Measurements from ENCODE around the gene ZFPM1.
"Not testable (repeated sequence)": the region's sequence is repeated elsewhere in the genome, so short reads cannot be mapped to it uniquely, and the experiment has no call there.

Gene ZFPM1

DNA sequence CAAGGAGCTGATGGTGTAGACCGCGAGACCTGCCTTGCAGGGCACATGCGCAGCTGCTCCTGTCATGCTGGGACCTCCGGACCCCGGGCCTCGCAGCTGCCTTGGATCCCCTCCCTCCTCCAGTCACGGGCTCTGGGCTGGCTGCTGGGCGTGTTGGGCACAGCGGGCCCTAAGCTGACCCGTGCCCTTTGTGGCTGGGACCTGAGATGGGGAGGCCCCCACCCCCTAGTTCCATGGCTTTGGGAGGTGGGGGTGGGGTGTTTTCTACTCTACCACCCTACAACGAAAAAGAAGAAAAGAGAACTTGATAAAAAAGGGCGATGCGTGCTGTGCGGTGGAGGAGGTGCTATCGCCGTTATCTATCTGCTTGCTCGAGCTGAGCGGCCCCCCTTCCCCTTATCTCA, 14.5 kb downstream of the ZFPM1 start:
- DNase-seq = no peak

DNA sequence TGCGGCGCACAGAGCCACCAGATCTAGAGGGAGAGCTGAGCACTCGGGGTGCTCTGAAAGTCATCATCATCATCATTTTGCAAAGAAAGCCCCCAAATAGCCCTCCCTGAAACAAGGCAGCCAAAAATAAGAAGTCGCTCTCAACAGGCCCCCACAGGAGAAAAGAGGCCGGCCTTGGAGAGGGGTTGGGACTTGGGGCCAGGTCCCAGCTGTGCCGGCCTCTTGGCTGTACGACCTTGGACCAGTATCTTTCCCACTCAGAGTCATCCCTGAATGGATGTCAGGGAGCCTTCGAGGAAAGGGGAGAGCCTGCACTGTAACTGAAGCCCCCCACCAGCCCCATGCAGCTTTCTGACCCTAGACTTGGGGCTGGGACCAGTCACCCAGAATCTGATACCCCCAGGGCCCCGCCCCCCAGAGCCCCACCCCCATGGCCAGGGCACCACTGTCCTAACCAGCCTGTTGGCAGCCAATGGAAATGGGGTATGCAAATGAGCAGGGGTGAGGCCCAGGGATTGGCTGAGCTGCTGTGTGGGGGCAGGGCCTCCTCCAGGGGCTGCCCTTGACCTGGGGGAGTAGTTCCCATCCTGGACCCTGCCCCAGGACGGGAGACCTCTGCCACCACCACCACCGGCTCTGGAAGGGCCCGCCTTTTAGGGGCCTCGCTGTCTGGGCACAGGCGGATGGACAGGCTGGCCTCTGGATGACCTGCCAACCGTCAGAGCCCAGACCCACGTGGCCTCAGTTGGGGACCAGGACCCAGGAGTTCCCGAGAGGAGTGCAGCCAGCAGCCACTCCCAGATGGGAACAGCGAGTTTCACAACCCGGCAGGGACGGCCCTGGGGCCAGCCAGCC, 15.4 kb downstream of the ZFPM1 start:
- no peak for DNase-seq

DNA sequence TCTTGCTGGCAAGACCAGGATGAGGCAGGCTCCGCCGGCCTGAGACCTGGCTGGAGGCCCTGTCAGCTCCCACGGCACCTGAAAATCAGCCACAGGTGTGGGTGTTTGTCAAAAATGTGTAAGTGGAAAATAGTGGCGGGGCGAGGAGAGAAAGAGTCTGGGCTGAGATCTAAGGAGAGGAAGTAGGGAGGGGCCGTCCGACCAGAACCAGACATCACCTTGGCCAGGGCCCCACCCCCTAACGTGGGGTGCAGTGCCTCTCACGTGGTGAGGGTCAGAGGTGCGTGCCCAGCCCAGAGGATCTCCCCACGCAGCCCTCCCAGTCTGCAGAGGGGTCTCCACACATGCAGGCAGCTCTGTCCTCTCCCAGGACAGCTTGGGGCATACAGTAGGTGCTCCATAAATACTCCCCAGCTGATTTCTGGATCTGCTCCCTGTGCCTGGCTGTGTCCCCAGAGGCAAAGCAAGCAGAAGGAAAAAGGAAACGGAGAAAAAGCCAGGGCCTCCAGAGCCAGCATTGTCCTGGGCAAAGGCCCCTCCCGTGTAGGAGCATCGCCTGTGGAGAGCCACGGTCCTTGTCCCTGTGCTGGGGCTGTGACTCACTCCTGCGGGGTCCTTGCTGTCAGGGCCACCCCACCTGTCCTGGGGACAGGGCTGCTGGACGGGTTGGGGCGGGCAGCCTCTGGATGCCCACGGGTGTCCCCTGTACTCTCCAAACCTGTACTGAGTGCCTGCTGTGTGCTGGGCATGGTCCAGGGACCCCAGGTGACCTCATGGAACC, 16.7 kb downstream of the ZFPM1 start:
- no peak for DNase-seq

DNA sequence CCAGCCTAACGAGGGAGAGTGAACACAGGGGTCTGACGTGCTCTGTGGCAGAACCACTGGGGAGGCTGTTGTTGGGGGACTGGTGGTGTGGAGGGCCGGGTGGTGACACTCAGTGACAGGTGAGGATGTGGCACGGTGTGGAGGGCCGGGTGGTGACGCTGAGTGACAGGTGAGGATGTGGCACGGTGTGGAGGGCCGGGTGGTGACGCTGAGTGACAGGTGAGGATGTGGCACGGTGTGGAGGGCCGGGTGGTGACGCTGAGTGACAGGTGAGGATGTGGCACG, 17.3 kb downstream of the ZFPM1 start:
- not testable (repeated sequence) for DNase-seq

DNA sequence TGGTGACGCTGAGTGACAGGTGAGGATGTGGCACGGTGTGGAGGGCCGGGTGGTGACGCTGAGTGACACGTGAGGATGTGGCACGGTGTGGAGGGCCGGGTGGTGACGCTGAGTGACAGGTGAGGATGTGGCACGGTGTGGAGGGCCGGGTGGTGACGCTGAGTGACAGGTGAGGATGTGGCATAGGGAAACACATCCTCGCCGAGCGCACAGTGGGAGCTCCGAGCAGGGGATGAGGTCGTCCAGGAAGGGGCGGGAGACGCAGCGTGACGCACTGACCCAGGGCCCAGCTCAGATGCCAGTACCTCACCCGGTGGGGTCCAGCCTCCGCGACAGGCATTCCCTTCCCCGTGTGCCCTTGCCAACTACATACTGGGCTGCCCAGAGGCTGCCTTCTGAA, 17.6 kb downstream of the ZFPM1 start:
- DNase-seq = not testable (repeated sequence)

DNA sequence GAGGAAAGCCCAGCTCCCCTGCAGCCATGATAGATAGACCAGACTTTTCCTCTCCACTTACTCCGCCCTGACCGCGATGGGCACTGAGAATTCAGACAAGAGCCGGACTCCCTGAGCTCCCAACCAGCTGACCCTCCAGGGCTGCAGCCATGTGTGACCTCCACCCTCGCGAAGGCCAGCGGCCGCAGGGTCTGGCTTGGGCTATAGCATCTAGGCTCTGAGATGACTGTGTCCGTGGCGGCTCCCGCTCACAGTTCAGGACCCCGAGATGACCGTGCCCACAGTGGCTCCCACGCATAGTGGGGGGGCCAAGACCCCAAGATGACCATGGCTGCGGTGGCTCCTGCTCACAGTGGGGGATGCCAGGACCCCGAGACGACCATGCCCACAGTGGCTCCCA, 18.0 kb downstream of the ZFPM1 start:
- no peak for DNase-seq

DNA sequence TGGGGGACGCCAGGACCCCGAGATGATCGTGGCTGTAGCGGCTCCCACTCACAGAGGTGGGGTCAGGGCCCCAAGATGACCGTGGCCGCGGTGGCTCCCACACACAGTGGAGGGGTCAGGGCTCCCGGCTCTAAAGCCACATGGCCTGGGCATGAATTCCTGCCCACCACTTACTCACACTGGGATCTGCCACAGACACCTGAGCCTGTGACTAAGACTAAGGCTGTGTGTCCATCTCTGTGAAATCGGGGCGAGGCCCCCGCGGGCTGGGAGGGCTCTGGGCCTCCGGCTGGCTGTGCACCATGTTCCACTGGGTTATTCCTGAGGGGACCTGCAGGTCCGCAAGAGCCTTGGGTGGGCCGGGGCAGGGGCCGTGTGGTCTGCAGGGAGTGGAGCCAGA, 18.5 kb downstream of the ZFPM1 start:
- DNase-seq = no peak

DNA sequence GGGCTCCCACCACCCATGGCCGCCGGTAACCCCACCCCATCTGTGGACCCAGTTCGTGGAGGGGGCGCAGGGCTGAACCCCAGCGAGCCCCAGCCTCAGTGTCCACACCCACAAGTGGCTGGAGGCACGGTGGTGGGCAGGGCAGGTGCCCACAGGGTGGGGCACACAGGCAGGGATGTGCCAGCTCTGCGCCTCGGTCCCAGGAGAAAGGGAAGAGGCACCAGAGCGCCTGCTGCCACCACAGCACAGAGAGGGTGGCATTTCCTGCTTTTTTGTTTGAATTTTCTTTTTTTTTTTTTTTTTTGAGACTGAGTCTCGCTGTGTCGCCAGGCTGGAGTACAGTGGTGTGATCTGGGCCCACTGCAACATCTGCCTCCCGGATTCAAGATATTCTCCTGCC, 19.0 kb downstream of the ZFPM1 start:
- no peak for DNase-seq

DNA sequence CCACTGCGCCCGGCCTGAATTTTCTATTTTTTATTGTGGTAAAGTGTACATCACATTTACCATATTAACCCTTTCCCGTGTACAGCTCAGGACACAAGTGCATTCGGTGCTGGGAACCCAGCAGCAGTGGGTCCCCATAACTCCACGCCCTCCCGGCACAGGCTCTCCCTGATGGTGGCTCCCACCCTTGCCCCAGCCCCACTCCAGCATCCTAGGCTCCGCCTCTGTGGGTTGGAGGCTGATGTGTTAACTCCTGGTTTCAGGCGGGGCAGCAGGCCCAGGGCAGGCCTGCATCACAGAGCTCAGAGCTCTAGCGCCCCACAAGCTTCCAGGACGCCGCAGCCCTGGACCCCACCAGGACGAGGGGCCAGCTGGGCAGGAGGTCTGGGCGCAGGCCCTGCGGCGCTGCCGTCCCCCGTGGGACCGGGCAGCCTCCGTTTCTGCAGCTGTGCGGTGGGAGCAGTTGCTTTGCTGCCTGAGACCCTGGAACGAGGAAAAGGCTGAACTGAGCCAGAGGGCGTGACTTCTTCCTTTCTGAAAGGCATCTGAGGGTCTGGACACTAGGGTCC, 19.6 kb downstream of the ZFPM1 start:
- no peak for DNase-seq

DNA sequence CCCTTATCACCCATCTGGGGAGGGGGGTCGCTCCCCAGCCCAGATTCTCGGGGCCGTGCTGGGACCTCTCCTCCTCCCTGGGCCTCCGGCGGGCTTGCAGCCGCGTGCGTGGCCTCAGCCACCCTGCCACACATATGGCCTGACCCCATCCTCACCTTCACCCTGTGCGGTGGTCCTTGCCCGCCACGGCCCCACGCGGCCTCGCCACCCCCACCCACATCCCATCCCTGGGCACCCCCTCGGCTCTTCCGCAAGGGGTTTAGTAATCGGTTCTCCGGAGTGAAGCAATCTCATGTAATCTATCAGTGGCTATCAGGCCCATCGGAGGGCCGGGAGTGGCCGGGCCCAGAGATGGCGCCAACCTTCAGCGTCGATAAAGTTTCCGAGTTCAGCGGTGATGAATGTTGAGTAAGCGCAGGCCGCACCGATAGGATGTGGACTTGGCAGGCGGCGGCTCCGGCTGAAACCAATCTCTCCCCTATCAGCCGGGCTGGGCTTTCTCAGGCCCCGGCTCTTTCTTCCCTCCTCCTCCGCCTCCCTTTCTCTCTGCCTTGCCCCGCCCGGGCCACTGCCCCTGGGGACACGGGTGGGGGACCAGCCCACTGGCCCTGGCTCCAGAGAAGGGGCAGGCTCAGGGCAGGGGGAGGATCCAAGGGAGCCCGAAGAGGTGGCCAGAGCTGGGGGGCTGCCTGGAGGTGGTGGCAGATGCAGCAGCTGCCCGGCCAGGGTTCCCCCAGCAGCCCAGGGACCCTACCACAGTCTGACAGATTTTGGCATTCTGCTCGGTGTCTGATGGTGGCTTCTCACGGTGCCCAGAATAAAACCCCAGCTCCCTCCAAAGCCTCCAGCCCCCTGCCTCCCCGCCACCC, 20.8 kb downstream of the ZFPM1 start:
- DNase-seq = no peak

DNA sequence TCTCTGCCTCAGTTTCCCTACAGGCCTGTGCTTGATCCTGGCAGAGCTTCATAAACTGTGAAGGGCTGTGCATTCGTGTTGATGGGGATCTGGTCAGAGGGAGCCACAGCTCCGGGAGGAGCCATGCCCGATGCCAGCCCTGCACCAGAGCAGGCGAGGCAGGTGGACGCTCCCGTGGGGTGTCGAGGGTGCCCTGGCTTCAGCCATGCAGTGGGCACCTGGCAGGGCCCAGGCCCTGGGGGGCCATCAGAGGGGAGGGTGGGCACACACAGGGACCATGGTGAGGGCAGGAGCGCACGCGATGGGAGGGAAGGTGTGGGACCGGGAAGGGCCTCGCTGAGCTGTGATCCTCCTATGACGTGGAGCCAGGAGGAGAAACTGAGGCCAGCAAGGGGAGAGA, 22.0 kb downstream of the ZFPM1 start:
- no peak for DNase-seq

DNA sequence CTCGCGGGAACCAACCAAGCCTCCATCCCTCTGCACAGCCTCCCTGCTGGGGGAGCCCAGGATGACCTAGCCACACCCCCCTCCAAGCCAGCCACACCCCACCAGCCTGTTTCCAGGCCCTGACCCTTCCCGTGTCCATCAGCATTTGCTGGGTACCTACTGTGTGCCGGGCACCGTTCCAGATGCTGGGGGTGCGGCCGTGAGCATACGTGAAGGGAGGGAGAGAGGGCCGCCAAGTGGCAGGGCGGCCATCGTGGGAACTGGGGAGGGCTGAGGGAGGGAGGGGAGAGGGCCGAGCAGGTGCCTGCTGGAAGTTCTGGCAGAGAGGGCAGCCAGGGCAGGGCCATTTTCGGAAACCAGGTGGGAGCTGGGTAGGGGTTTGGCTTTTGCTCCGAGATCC, 23.1 kb downstream of the ZFPM1 start:
- no peak for DNase-seq

DNA sequence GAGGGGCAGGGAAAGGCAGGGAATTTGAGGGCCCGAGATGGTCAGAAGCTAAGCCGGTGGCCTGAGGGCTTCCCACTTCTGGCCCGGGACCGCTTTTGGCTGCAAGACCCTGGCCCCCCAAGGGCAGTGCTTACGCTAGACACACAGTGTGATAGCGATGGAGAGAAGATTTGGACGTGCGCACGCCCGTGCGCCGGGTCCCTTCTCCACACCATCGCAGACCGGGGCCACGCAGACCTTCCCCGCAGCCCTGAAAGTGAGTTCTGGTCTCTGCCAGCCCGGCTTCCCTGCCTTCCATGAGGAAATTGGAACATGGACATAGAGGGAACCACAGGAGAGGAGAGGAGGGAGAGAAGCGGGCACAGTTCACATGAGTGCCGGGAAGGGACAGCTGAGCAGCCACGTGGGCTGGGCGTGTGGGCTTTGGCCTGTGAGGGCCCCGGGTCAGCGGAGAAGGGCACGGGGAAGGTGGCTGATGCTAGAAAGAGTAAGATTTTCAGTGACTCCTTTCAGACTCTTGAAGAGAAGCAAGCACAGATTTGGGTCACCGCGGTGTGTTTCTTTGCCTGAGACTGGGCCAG, 23.8 kb downstream of the ZFPM1 start:
- no peak for DNase-seq

DNA sequence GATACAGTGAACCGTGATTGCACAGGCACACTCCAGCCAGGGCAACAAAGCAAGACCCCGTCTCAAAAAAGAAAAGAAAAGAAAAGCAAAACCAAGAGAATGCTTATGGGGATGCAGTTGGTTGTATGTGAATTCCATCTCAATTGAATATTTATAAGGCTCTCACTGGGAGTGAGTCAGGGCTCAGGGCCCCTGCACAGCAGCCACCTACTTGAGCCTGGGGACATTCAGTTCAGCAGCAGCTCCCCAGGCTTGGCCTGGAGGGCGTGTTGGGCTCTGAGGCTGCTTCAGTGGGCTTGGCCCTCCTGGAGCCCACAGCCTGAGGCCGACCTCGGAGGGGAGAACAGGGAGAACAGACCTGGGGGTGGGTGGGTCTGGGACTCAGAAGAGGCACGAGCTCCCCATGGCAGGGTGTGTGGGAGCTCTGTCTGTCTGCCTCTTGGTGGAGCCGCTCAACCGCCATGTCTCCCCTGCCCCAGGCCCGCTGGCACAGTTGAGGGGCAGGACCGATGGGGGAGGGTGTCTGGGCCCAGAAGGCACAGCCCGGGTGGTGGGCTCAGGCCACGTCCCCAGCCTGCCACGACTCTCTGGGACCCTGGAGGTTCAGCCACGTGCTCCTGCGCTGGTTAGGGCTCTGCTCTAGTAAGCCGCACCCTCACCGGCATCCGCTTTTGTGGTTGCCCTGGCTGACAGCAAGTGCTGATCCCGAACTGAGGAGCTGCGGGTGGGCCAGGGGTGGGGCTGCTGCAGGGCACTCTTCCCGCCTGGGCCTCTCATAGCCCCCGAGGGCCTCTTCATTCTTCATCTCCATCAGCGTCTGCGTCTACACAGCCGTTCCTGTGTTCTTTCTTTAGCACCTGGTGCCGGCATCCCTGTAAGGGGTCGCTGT, 24.8 kb downstream of the ZFPM1 start:
- DNase-seq = no peak

DNA sequence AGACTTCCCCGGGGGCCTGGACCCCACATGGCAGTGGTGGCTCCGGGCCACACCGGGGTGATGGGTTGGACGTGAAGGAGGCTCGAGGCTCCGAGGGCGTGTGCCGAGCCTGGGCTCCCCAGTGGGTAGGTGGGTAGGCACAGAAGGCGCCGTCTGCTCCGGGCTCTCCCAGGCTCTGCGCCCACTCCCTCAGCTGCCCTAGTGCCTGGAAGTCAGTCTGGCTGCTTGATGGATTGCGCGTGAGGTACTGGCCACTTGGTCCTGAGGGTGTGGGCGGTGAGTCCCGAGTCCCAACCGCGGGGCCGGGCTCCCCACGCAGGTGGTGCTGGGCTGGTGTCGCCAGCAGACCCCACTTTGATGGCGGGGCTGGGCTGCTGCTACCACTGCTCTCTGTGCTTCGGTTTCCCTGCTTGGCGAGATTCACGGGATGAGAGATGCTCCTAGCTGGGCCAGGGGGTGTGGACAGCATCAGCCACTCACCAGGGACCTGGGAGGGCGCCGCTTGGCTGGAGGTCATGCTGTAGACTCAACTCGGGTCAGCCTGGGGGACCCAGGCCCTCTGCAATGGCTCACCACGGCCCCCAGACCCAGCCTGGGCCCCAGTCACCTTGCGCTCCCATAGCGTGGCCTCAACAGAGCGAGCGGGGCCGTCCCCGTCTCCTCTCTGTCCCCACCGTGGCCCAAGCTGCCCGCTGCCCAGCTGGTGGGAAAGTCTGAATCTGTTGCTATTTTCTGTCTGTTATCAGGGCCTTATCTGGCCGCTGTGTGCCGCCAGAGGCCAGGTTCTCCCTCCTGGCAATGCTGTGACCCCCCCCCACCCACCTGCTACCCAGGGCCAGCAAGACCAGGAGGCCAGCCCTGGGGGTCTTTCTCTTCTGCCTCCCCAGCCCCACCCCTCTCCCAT, 26.1 kb downstream of the ZFPM1 start:
- no peak for DNase-seq

DNA sequence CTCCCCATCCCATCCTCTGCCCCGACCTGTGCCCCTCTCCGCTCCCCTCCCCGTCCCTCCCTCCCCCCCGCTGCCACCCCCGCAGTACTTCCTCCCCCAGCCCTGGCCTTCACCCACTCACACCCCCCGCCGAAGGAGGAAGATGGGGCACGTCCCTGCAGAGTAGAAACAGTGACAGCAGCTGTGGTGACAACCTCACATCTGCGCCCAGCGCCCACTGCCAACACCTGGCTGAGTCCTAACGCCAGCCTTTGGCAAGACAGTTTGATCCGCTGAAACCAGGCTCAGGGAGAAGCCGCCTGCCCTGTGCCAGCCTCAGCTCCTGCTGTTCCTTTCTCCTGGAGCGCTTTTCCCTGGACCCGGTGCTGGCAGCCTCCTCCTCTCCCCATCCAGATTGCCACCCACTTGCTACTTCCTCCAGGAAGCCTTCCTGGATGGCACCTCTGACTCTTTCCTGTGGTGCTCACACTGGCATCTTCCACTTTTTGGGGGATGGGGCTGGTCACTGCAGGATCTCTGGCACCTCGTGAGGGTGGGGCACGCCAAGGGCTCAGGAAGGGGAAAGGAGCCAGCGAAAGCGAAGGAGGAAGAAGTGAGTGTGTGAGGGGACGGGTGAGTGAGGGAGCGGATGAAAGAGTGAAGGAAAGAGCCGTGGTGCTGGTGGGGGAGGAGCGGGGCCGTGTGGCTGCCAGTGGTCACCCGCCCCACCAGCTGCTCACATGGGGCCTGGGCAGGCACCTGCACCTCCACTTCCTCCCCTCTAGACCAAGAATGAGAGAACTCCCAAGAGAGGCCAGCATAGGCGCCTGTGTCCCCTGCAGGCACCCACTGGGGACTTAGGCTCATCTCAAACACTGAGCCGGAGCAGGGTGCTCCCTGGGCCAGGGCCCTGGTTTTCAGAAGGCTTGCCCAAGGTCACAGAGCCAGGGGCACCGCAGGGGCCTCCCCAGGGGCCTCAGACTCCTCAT, 27.0 kb downstream of the ZFPM1 start:
- no peak for DNase-seq

DNA sequence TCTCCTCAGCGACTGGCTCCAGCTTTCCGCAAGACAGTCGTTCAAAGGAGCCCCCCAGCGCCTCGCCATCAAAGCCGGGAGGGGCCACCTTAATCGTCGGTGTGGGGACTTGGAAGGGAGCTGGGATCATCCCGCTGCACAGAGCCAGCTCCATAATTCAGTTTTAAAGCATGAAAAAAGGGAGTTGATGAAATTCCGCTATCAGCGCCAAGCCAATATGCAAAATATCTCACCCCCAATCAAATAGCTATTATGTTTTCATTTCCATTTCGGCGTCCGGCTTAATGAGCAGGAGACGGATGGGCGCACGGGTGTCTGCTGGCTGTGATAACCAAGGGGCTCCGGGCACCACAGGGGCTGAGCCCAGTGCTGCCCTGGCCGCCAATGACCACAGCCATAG, 27.7 kb downstream of the ZFPM1 start:
- DNase-seq = no peak

DNA sequence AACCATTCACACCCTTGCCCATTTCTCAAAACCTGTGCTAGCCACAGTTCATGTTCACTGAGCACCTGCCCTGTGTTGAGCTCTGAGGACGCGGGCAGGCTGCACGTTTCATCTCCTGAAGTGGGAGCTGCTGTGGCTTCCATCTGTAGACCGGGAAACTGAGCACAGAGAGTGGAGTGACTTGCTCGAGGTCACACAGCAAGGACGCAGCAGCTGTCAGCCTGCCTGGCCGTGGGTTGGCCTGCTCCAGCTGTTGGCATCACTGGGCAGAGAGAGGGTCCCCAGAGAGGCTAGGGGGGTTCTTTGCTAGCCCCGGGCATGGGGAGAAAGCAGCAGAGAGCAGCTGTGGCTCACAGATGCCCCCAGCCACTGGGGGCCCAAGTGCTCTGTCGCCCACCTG, 28.8 kb downstream of the ZFPM1 start:
- no peak for DNase-seq

DNA sequence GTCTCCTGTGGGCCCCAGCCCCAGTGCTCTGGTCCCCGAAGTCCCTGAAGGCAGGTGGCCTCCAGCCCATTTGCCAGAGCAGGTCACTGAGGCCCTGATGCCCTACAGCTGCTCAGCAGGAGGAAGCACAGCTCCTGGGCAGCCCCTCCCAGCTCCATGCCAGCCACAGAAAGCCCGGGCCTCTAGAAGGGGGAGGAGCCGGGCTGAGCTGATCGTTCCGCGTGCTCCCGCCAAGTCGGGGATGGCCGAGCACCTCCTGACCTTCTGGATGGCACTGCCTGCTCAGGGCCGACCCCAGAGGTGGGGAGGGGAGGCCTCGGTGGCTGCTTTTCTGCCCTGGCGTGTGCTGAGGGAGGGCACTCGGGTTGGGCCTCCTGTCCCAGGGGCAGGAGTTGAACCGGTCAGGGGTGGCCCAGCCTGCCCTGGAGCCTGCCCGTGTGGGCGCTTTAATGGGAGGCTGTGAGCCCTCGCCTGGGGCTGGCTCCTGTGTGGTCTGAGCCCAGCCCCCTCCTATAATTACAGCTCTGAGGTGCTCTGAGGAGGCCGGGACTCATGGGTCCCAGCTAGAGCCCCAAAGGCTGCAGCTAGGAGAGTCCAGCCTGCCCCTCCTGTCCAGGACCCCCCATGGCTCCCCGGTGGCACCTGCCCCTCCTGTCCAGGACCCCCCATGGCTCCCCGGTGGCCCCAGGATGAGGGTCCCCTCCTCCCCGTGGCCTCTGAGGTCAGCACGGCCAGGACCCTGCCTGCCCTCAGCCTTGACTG, 29.7 kb downstream of the ZFPM1 start:
- DNase-seq = no peak
